ENCODE data around the gene EPHB2. TPM values are rescaled to one million over a fixed set of nuclear protein-coding genes. Genes with fewer than 3 reads are reported as not detected.

The EPHB2 gene
- total and polyA plus RNA-seq, 2 of the 8 experiments (the other 6 are each of a cell fraction or from before 2014, with no cell fraction given): 15.8 to 17.2 TPM

DNA sequence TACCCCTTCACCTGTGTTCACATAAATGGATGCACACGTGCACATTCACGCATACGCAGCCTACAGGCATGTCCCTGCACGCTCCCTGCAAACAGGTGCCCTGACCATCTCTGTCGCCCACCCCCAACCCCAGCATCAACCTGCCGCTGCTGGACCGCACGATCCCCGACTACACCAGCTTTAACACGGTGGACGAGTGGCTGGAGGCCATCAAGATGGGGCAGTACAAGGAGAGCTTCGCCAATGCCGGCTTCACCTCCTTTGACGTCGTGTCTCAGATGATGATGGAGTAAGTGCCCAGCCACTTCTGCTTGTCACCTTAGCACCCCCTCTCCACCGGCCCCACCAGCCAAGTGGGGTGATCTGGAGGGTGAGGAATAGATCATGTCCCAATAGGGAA, 201.7 kb downstream of the EPHB2 start:
- Histone ChIP-seq H3K9ac (replicated peaks in 1 of 4; ENCODE audit: extremely low read depth in 1 of 4, low read depth in 3 of 4, low read length in 3 of 4) (no peak overlapping the region), H3K14ac (ENCODE audit: insufficient read length) (no peak overlapping the region), H2AFZ (ENCODE audit: low read length) (no peak overlapping the region), H2BK15ac (ENCODE audit: low read length) (no peak overlapping the region), H3K36me3 (ENCODE audit: control insufficient read depth in 2 of 4, insufficient read depth in 4 of 4, low read length in 3 of 4) (peaks cover 0 to 6% (median 0%) of the 10 kb centered on the region in 4 experiments; a peak in 1 of 8 replicates), H2BK20ac (ENCODE audit: low read length) (no peak overlapping the region), H3K27ac (ENCODE audit: low read depth, low read length) (no peak overlapping the region), H2BK12ac (ENCODE audit: low read depth, low read length) (no peak overlapping the region), H3K4me1 (replicated peaks in 1 of 4; ENCODE audit: control insufficient read depth in 3 of 4, insufficient read depth in 4 of 4, low read length in 3 of 4) (no peaks in the 10 kb centered on the region), H3K4ac (replicated peaks; ENCODE audit: insufficient read length, low read depth, low read length) (no peak overlapping the region), H4K91ac (replicated peaks; ENCODE audit: insufficient read length, low read length) (no peak overlapping the region), H3K27me3 (replicated peaks in 1 of 4; ENCODE audit: control insufficient read depth in 3 of 4, extremely low read depth in 1 of 4, insufficient read depth in 3 of 4, low read length in 3 of 4) (no peaks in the 10 kb centered on the region), H3K23ac (ENCODE audit: insufficient read length) (no peak overlapping the region), H3K9me3 (ENCODE audit: insufficient read depth in 2 of 2, low read depth in 1 of 2, low read length in 1 of 2) (no peaks in the 10 kb centered on the region), H3K79me1 (ENCODE audit: low read depth, low read length) (0 out of 2 replicates have a peak, but pooled peaks cover 2% of the 10 kb centered on the region), H3K23me2 (ENCODE audit: low read depth, low read length) (no peaks in the 10 kb centered on the region; the same call in 1 of the 2 replicates), H2BK5ac (ENCODE audit: low read depth, low read length) (no peak overlapping the region), H4K5ac (ENCODE audit: insufficient read length, low read depth, low read length) (no peak overlapping the region), H3K4me3 (ENCODE audit: extremely low read depth in 1 of 4, insufficient read depth in 2 of 4, low read depth in 3 of 4, low read length in 4 of 4) (no peak overlapping the region), H2AK5ac (ENCODE audit: low read depth, low read length) (no peak overlapping the region), H3K56ac (replicated peaks; ENCODE audit: insufficient read length, low read depth, low read length) (no peak overlapping the region), H4K8ac (ENCODE audit: extremely low read depth, insufficient read depth, low read length) (no peak overlapping the region; the same call in 1 of the 2 replicates), H2BK120ac (replicated peaks; ENCODE audit: low read depth, low read length) (no peak overlapping the region), H4K20me1 (replicated peaks in 1 of 2; ENCODE audit: control insufficient read depth in 1 of 2, insufficient read depth in 2 of 2, low read length in 2 of 2) (peaks cover 2 to 3% of the 10 kb centered on the region in 2 experiments), H3K79me2 (ENCODE audit: control insufficient read depth in 1 of 2, insufficient read depth in 2 of 2, low read length in 2 of 2) (no peaks in the 10 kb centered on the region), H3K18ac (ENCODE audit: extremely low read depth, low read length) (no peak overlapping the region), H3K4me2 (ENCODE audit: insufficient read depth in 1 of 2, low read depth in 2 of 2, low read length in 2 of 2) (no peak overlapping the region)
- POLR2A ChIA-PET (ENCODE audit: partially characterized antibody): no interaction called here
- WGBS, 2 experiments (ENCODE audit: extremely low coverage in 1 of 2, insufficient coverage in 1 of 2, insufficient read length in 1 of 2, insufficient replicate concordance in 2 of 2, low coverage in 1 of 2, low lambda C conversion rate in 2 of 2, missing lambda C conversion rate in 1 of 2): 86% methylated on average over 16 of the region's 16 CpGs; no CpG with 5 or more reads in 1 of the 2 experiments
- TF ChIP-seq SAP30 (IDR thresholded peaks at IDR 0.05; ENCODE audit: insufficient read depth, insufficient replicate concordance, low read length): no peak
- no peak for TF ChIP-seq KDM5A (IDR thresholded peaks at IDR 0.05; ENCODE audit: low read length)
- TF ChIP-seq SUZ12 (IDR thresholded peaks at IDR 0.05; ENCODE audit: low read length): no peak
- TF ChIP-seq, protein P1, sequence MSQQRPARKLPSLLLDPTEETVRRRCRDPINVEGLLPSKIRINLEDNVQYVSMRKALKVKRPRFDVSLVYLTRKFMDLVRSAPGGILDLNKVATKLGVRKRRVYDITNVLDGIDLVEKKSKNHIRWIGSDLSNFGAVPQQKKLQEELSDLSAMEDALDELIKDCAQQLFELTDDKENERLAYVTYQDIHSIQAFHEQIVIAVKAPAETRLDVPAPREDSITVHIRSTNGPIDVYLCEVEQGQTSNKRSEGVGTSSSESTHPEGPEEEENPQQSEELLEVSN (IDR thresholded peaks at IDR 0.05): no peak
- no peak for TF ChIP-seq SP2 (IDR thresholded peaks at IDR 0.05; ENCODE audit: low read length)
- TF ChIP-seq ZNF274 (IDR thresholded peaks at IDR 0.05; ENCODE audit: borderline replicate concordance, extremely low read depth, low read length): no peak
- no peak for TF ChIP-seq GTF2F1 (IDR thresholded peaks at IDR 0.05; ENCODE audit: borderline replicate concordance, low read depth, low read length)
- no peak for TF ChIP-seq SRF (IDR thresholded peaks at IDR 0.05; ENCODE audit: low read depth, low read length)
- TF ChIP-seq SIRT6 (IDR thresholded peaks at IDR 0.05; ENCODE audit: low read length): no peak
- TF ChIP-seq TBP (IDR thresholded peaks at IDR 0.05; ENCODE audit: low read depth, low read length): no peak
- DNase-seq (ENCODE audit: low read depth in 1 of 2, low spot score in 2 of 2): no peak
- FAIRE-seq: no peak
- CTCF ChIA-PET (ENCODE audit: partially characterized antibody): interaction anchor here (0.9 to 2.6 kb wide), 10 partner anchors 16 to 209 kb away, joined by 3 to 13 read pairs (median 3); no protein-coding TSS in a partner anchor
